ENCODE measurements around the gene FAM76B. TPM values are rescaled to one million over a fixed set of nuclear protein-coding genes. Genes with fewer than 3 reads are reported as not detected.

The FAM76B gene
- total RNA-seq, 1 donor from 2014 or later: 3.9 TPM

- no peak for DNase-seq (ENCODE audit: missing footprints)
- no peak for ATAC-seq
- intact Hi-C loops (cut with DNase I): no loop called here
Measured at GRCh38 chr11:95751515-95751914, 38.1 kb downstream of the FAM76B start.

DNA sequence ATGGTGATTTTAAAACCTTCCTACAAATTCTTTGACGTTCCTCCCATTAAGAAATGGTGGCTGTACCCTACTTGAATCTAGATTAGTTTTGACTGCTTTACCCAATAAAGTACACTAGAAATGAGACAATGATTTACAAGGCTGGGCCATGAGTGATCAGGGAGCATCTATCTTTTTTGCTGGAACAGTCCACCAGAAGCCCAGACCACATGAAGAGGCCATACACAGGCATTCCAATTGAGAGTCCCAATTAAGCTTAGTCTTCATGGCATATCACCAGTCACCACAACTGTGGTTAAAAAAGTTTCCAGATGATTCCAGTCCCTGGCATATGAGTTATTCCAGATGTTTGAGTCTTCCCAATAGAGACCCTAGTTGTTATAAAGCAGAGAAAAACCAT lies 39.5 kb downstream of the FAM76B start:
- intact Hi-C loops (cut with DNase I): no loop called here
- ATAC-seq (no peak), DNase-seq (ENCODE audit: missing footprints) (no peak)

DNA sequence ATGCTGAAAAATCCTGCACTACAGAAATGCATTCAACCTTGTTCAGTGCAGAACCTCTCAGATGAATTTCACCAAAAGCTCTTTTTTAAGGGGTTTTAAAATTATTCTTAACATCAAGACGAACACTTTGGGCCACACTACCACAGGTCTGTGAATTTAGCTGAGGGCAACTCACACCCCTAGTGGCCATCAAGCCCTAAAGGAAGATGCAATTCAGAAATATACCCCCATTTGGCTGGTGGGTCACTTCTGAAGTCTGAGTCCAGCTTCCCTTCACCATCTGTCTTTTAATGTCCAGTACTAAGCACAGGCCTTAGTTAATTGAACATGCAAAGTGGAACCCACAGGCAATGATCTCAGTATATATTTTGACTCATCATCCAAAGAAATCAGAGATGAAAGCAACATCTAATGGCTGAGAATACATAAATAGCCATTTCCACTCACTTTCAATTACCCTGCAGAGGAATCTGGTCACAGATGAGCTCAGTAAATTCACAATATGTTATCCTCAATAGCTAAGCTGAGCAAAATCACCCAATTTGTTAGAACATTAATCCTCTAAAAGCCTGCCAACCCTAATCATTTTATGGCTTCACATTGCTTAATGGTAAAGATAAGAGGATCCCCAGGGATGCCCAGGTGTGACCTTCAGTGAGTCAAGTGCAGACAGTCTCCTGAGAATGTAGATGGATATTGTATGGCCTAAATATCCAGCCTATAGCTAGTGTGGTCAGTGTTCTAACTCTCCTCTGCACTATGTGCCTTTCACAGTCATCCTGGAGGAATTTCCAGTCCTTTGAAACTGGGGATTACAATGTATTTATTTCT lies 50.3 kb downstream of the FAM76B start:
- DNase-seq (ENCODE audit: missing footprints) (no peak), ATAC-seq (no peak)
- intact Hi-C loops (cut with DNase I): no loop called here

DNA sequence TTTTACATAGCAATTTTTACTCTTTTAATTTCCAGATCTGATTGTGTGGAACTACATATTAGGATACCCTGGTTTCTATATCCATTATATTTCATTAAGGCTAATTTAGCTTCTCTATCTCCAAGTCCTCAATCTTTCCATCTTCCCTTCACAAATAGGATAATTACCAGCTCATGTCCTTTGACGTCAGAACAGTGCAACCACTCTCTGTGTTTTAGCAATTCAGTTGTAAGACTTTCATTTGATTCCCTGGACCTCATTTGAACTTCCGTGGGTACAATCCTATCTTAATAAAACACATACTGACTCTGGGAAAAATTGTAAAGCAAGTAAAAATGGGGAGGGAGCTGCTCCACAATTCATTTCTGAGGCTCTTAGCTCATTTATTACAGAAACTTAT lies 52.8 kb downstream of the FAM76B start:
- ATAC-seq: no peak

DNA sequence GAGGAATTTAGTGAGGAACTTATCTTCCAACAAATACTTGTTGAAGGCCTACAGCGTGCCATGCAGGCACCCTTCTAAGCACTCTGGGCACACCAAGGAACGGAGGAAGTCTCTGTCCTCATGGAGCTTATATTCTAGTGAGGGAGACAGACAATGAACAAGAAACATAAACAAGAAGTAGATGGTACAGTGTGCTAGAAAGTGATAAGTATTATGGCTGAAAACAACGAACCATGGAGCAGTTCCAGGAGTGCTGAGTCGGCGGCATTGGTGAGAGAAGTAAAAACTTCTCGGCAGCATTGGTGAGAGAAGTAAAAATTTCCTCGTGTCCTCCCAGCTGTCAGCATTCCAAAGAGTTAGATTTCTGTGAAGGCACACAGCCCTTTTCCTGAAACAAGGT lies 53.2 kb downstream of the FAM76B start:
- intact Hi-C loops (cut with DNase I): no loop called here
- DNase-seq (ENCODE audit: missing footprints) (no peak), ATAC-seq (no peak)

More for the DNA sequence above, 52.8 kb downstream of the FAM76B start:
- intact Hi-C loops (cut with DNase I): no loop called here
- DNase-seq (ENCODE audit: missing footprints): no peak

GRCh38 chr11:95734009-95734572 lies 55.5 kb downstream of the FAM76B start:
- DNase-seq (ENCODE audit: missing footprints) (no peak), ATAC-seq (no peak)
- intact Hi-C loops (cut with DNase I): no loop called here

GRCh38 chr11:95732930-95733602 lies 56.5 kb downstream of the FAM76B start:
- ATAC-seq (no peak), DNase-seq (ENCODE audit: missing footprints) (no peak)
- intact Hi-C loops (cut with DNase I): no loop called here

GRCh38 chr11:95729462-95729861 lies 60.1 kb downstream of the FAM76B start:
- no peak for ATAC-seq
- intact Hi-C loops (cut with DNase I): no loop called here
- no peak for DNase-seq (ENCODE audit: missing footprints)

GRCh38 chr11:95728790-95729189 lies 60.8 kb downstream of the FAM76B start:
- no peak for ATAC-seq
- no peak for DNase-seq (ENCODE audit: missing footprints)
- intact Hi-C loops (cut with DNase I): no loop called here

DNA sequence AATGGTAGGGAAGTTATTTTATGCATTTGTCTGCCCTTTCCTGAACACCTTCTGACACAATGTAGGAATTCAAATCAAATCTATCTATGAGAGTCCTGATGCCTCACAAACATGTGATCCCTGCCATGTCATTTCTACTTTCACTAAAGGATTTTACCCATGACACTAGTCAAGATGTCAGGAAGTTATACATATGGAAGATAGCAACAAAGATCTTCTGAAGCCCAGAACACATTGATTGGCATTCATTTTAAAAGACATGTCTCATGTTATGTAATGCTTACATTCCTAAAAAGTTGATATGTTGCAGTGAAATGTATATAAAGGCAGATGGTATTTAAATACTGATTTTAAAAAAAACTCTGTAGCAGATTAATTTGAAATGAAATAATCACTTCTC lies 61.5 kb downstream of the FAM76B start:
- no peak for ATAC-seq
- intact Hi-C loops (cut with DNase I): no loop called here
- no peak for DNase-seq (ENCODE audit: missing footprints)

DNA sequence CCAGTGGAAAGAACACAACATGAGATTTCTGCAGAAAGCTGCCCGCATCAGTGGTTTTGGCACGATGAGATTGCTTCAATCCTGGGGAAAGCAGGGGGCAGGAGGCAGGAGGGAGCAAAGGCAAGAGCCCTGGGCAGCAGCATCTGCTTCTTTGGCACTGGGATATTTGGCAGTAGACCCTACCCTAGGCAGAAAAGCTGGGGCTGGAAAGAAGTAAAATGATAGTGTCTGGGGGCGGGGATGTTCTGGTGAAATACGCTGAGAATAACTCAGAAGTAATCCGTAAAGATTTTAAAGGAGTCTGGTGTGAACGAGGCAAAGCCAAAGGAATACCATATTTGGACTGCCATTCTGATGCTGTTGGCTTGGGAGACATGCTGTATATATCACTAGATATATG lies 62.0 kb downstream of the FAM76B start:
- intact Hi-C loops (cut with DNase I): no loop called here
- no peak for ATAC-seq
- no peak for DNase-seq (ENCODE audit: missing footprints)

DNA sequence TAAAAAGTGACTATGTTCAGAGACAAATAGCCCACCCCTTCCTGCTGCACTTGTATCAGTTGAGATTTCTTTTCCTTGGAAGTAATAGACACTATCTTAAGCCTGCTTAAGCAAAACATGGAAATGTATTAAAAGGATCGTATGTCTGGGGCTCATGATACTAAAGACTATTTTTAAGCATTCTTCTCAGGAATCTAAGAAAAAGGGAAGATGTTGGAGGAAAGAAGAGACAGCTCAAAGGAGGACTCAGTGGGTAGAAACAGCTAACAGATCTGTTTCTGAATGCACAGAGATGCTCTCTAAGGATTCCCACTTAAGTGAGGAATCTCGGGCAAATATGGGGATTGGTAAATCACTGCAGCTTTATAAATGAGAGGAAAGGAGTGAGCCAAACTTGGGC lies 62.5 kb downstream of the FAM76B start:
- no peak for ATAC-seq
- no peak for DNase-seq (ENCODE audit: missing footprints)
- intact Hi-C loops (cut with DNase I): no loop called here

GRCh38 chr11:95725196-95725595 lies 64.4 kb downstream of the FAM76B start:
- intact Hi-C loops (cut with DNase I): no loop called here
- DNase-seq (ENCODE audit: missing footprints) (no peak), ATAC-seq (no peak)

GRCh38 chr11:95723361-95723942 lies 66.1 kb downstream of the FAM76B start:
- peak; percentile 37 for DNase-seq (ENCODE audit: missing footprints)
- intact Hi-C loops (cut with DNase I): no loop called here
- ATAC-seq: no peak

DNA sequence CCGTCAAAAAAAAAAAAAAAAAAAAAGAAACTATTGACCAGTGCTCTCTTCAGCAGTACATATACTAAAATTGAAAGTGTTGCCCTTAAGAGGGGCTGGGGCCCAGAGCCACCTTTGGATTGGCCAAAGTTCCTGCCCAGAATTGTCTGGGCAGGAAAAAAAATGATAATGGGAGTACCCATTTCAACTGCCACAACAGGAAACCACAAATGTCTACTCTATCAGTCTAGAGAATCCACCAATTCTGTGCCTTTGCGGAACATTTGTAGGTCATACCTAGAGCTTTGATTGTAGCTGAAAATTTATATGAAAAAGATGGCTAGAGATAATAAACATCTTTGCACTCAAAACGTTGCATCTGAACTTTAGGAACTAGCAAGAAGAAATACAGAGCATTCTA lies 69.4 kb downstream of the FAM76B start:
- intact Hi-C loops (cut with DNase I): no loop called here
- DNase-seq (ENCODE audit: missing footprints) (no peak), ATAC-seq (no peak)

Other genes with a start within 250 kb of the FAM76B start
- 17.6 TPM for gene CEP57, start 716 bp upstream of the FAM76B start, total RNA-seq
- 14.7 TPM for gene MTMR2, start 134.3 kb upstream of the FAM76B start, total RNA-seq

Measured in Right ventricle myocardium inferior (tissue), 1 donor.